ENCODE results near the gene AHCY. TPM values are rescaled to one million over a fixed set of nuclear protein-coding genes. Genes with fewer than 3 reads are reported as not detected.

AHCY gene
- total RNA-seq, 3 donors from 2014 or later (not counting 1 experiment from before 2014, with no cell fraction given) = 7.1 to 8.3 (median 7.7) TPM

GRCh38 chr20:34285450-34285849 is 17.7 kb downstream of the AHCY start:
- intact Hi-C loops (cut with micrococcal nuclease) = no loop called here
- Histone ChIP-seq H3K36me3 (ENCODE audit: control insufficient read depth, insufficient read depth, low read length) (peaks cover 14% of the 10 kb centered on the region), H3K27me3 (ENCODE audit: control insufficient read depth, insufficient read depth, low read length) (no peaks in the 10 kb centered on the region), H3K4me1 (ENCODE audit: control insufficient read depth, insufficient read depth, low read length) (no peaks in the 10 kb centered on the region), H3K4me3 (ENCODE audit: low read length) (no peak overlapping the region), H3K9me3 (ENCODE audit: control insufficient read depth, insufficient read depth, low read length) (no peaks in the 10 kb centered on the region), H3K27ac (ENCODE audit: low read length) (no peak overlapping the region)
- Mint-ChIP-seq H3K4me3 (no peak overlapping the region), H3K27ac (no peak overlapping the region), H3K4me1 (no peaks in the 10 kb centered on the region), H3K9me3 (no peaks in the 10 kb centered on the region), H3K36me3 (no peaks in the 10 kb centered on the region), H3K27me3 (ENCODE audit: low read depth in 2 of 2) (no peaks in the 10 kb centered on the region)
- WGBS (ENCODE audit: insufficient coverage) = 95% methylated on average over 16 of the region's 16 CpGs
- DNase-seq (no peak), ATAC-seq (no peak)
- TF ChIP-seq CTCF (IDR thresholded peaks at IDR 0.05) = no peak

- Mint-ChIP-seq H3K9me3 (no peaks in the 10 kb centered on the region), H3K4me1 (no peaks in the 10 kb centered on the region), H3K36me3 (no peaks in the 10 kb centered on the region), H3K27me3 (ENCODE audit: low read depth in 2 of 2) (no peaks in the 10 kb centered on the region), H3K27ac (no peak overlapping the region), H3K4me3 (no peak overlapping the region)
- intact Hi-C loops (cut with micrococcal nuclease) = no loop called here
- H3K9me3 ChIP-seq (ENCODE audit: control insufficient read depth, insufficient read depth, low read length) = no peaks in the 10 kb centered on the region
- ATAC-seq = no peak
- H3K4me3 ChIP-seq (ENCODE audit: low read length) = no peak overlapping the region
- H3K36me3 ChIP-seq (ENCODE audit: control insufficient read depth, insufficient read depth, low read length) = peaks cover 9% of the 10 kb centered on the region
- H3K4me1 ChIP-seq (ENCODE audit: control insufficient read depth, insufficient read depth, low read length) = no peaks in the 10 kb centered on the region
- 90% methylated on average over 1 of the region's 1 CpG for WGBS (ENCODE audit: insufficient coverage)
- no peak overlapping the region for H3K27ac ChIP-seq (ENCODE audit: low read length)
- no peak for TF ChIP-seq CTCF (IDR thresholded peaks at IDR 0.05)
- no peak for DNase-seq
- no peaks in the 10 kb centered on the region for H3K27me3 ChIP-seq (ENCODE audit: control insufficient read depth, insufficient read depth, low read length)
Observed at GRCh38 chr20:34283844-34284243, 19.3 kb downstream of the AHCY start.

GRCh38 chr20:34282041-34282440 is 21.1 kb downstream of the AHCY start:
- intact Hi-C loops (cut with micrococcal nuclease) = no loop called here
- Mint-ChIP-seq H3K36me3 (no peaks in the 10 kb centered on the region), H3K4me1 (no peaks in the 10 kb centered on the region), H3K27ac (no peak overlapping the region), H3K27me3 (ENCODE audit: low read depth in 2 of 2) (no peaks in the 10 kb centered on the region), H3K4me3 (no peak overlapping the region), H3K9me3 (no peaks in the 10 kb centered on the region)
- WGBS (ENCODE audit: insufficient coverage) = 80% methylated on average over 3 of the region's 4 CpGs
- H3K4me3 ChIP-seq (ENCODE audit: low read length) = no peak overlapping the region
- DNase-seq = no peak
- ATAC-seq = no peak
- H3K27ac ChIP-seq (ENCODE audit: low read length) = no peak overlapping the region
- H3K27me3 ChIP-seq (ENCODE audit: control insufficient read depth, insufficient read depth, low read length) = no peaks in the 10 kb centered on the region
- no peaks in the 10 kb centered on the region for H3K9me3 ChIP-seq (ENCODE audit: control insufficient read depth, insufficient read depth, low read length)
- peaks cover 9% of the 10 kb centered on the region for H3K36me3 ChIP-seq (ENCODE audit: control insufficient read depth, insufficient read depth, low read length)
- H3K4me1 ChIP-seq (ENCODE audit: control insufficient read depth, insufficient read depth, low read length) = no peaks in the 10 kb centered on the region
- TF ChIP-seq CTCF (IDR thresholded peaks at IDR 0.05) = no peak

- Histone ChIP-seq H3K27ac (ENCODE audit: low read length) (no peak overlapping the region), H3K4me3 (ENCODE audit: low read length) (no peak overlapping the region), H3K4me1 (ENCODE audit: control insufficient read depth, insufficient read depth, low read length) (no peaks in the 10 kb centered on the region), H3K9me3 (ENCODE audit: control insufficient read depth, insufficient read depth, low read length) (no peaks in the 10 kb centered on the region), H3K36me3 (ENCODE audit: control insufficient read depth, insufficient read depth, low read length) (peaks cover 8% of the 10 kb centered on the region), H3K27me3 (ENCODE audit: control insufficient read depth, insufficient read depth, low read length) (no peaks in the 10 kb centered on the region)
- intact Hi-C loops (cut with micrococcal nuclease) = no loop called here
- Mint-ChIP-seq H3K4me3 (no peak overlapping the region), H3K27me3 (ENCODE audit: low read depth in 2 of 2) (no peaks in the 10 kb centered on the region), H3K36me3 (no peaks in the 10 kb centered on the region), H3K9me3 (no peaks in the 10 kb centered on the region), H3K4me1 (no peaks in the 10 kb centered on the region), H3K27ac (no peak overlapping the region)
- WGBS (ENCODE audit: insufficient coverage) = 89% methylated on average over 3 of the region's 3 CpGs
- no peak for DNase-seq
- ATAC-seq = no peak
- TF ChIP-seq CTCF (IDR thresholded peaks at IDR 0.05) = no peak
Observed at GRCh38 chr20:34281177-34281576, 22.0 kb downstream of the AHCY start.
